ENCODE results near the gene ME1.
"Not testable (repeated sequence)": the region's sequence is repeated elsewhere in the genome, so short reads cannot be mapped to it uniquely, and the experiment has no call there.

The ME1 gene

DNA sequence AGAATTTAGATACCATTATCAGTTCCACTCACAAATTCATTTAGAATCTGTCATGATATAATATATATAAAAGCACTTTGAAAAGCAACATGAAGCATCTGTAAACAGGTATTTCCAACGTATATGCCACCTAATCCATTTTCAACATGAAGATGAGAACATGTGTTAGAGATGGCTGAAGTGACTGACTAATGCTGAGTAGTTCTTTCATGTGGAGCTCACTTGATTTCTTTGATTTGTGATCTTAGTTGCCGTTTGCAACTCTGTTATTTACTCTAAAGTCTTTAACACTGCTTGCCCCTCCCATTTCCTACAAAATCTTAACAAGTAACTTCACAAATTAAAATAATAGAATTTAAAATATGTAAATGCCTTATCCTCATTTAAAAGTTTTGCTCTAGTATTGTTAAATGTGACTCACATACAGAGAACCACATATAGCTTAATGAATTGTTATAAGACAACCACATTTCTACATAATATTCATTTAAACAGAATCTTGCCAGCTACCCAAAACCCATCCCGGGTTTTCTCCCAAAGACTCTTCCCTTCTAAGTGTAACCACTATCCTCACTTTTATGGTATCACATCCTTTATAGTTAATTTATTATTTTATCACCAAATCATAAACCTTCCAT is 78.3 kb downstream of the ME1 start:
- TF ChIP-seq, protein P1, sequence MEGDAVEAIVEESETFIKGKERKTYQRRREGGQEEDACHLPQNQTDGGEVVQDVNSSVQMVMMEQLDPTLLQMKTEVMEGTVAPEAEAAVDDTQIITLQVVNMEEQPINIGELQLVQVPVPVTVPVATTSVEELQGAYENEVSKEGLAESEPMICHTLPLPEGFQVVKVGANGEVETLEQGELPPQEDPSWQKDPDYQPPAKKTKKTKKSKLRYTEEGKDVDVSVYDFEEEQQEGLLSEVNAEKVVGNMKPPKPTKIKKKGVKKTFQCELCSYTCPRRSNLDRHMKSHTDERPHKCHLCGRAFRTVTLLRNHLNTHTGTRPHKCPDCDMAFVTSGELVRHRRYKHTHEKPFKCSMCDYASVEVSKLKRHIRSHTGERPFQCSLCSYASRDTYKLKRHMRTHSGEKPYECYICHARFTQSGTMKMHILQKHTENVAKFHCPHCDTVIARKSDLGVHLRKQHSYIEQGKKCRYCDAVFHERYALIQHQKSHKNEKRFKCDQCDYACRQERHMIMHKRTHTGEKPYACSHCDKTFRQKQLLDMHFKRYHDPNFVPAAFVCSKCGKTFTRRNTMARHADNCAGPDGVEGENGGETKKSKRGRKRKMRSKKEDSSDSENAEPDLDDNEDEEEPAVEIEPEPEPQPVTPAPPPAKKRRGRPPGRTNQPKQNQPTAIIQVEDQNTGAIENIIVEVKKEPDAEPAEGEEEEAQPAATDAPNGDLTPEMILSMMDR (IDR thresholded peaks at IDR 0.05; ENCODE audit: low read depth, low read length) = no peak
- in situ Hi-C loops (cut with HindIII; ENCODE audit: low sequenced_read_pairs) = no loop called here
- DNase-seq (ENCODE audit: low read depth, low spot score) = no peak
- H3K4me3 ChIP-seq (ENCODE audit: low read depth, low read length) = no peak overlapping the region

DNA sequence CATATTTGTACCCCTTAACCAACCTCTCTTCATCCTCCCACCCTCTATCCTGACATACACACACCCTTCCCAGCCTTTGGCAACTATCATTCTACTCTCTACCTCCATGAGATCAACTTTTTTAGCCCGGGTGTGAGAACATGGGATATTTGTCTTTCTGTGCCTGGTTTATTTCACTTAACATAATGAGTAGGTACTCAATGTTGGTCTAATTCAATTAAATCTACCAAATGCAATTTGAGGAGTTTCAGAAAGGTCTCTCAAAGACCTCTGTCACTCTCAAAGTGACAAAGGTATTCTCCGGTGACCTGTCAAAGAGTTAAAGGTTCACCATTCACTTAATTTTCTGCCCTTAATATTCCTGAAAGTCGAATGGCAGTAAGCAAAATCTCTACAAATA is 87.7 kb downstream of the ME1 start:
- TF ChIP-seq, protein P1 (IDR thresholded peaks at IDR 0.05; ENCODE audit: low read depth, low read length) = no peak
- no peak for DNase-seq (ENCODE audit: low read depth, low spot score)
- H3K4me3 ChIP-seq (ENCODE audit: low read depth, low read length) = no peak overlapping the region
- in situ Hi-C loops (cut with HindIII; ENCODE audit: low sequenced_read_pairs) = no loop called here

DNA sequence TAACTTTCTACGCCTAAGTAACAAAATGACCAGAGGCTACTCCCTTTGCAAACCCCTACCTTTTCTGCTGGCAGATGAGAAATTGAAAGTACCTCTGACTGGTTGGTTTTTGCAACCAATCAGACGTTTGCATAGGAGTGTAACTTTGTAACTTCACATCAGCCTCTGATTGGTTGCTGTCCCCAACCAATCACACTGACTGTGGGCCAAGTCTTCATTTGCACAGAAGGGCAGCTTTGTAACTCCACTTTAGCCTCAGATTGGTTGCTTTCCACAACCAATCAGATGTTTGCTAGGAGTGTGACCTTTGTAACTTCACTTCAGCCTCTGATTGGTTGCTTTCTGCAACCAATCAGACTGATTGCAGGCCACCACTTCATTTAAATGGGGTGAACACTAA is 89.1 kb downstream of the ME1 start:
- no peak overlapping the region for H3K4me3 ChIP-seq (ENCODE audit: low read depth, low read length)
- in situ Hi-C loops (cut with HindIII; ENCODE audit: low sequenced_read_pairs) = no loop called here
- TF ChIP-seq, protein P1 (IDR thresholded peaks at IDR 0.05; ENCODE audit: low read depth, low read length) = no peak
- DNase-seq (ENCODE audit: low read depth, low spot score) = no peak

DNA sequence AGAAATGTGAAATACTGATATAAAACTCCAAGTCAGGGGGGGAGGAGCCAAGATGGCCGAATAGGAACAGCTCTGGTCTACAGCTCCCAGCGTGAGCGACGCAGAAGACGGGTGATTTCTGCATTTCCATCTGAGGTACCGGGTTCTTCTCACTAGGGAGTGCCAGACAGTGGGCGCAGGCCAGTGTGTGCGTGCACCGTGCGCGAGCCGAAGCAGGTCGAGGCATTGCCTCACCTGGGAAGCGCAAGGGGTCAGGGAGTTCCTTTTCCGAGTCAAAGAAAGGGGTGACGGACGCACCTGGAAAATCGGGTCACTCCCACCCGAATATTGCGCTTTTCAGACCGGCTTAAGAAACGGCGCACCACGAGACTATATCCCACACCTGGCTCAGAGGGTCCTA is 96.9 kb downstream of the ME1 start:
- DNase-seq (ENCODE audit: low read depth, low spot score); in situ Hi-C loops (cut with HindIII; ENCODE audit: low sequenced_read_pairs); H3K4me3 ChIP-seq (ENCODE audit: low read depth, low read length): not testable (repeated sequence)

DNA sequence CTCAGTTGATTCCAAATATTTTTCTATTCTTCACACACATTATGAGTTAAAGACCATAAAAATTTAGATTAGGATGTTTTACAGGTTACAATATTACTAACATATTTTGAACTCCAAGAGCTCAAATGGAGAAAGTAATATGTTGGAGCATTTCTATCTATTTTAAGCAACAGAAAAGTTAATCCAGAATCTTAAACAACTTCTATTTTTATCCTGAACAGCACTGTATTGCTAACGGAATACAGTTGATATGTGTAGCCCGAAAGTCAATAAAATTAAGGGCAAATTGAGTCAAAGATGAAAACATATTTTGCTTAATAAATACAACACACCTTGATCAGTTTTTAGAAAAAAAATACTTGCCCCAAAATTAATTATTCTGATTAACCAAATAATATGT is 97.4 kb downstream of the ME1 start:
- TF ChIP-seq, protein P1 (IDR thresholded peaks at IDR 0.05; ENCODE audit: low read depth, low read length) = no peak
- no peak for DNase-seq (ENCODE audit: low read depth, low spot score)
- in situ Hi-C loops (cut with HindIII; ENCODE audit: low sequenced_read_pairs) = no loop called here
- H3K4me3 ChIP-seq (ENCODE audit: low read depth, low read length) = no peak overlapping the region

DNA sequence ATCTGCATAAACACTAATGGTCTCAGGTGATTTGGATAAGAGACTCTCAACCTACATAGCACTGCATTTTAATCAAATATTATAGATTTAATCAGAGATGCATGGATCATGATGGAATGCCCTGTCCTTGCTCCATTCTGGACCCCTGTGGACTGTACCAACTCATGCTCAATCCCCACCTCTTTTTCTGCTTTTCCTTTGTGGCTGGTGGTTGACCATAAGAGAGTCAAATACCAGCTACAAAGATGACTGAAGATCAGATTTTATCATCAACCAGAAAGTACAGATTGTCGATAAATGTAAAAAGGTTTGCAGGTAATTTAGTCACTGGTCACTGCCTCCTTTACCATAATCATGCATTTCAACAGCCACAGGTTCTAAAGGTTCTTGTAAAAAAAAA is 116.2 kb downstream of the ME1 start:
- in situ Hi-C loops (cut with HindIII; ENCODE audit: low sequenced_read_pairs) = no loop called here
- TF ChIP-seq, protein P1 (IDR thresholded peaks at IDR 0.05; ENCODE audit: low read depth, low read length) = no peak
- no peak for DNase-seq (ENCODE audit: low read depth, low spot score)

DNA sequence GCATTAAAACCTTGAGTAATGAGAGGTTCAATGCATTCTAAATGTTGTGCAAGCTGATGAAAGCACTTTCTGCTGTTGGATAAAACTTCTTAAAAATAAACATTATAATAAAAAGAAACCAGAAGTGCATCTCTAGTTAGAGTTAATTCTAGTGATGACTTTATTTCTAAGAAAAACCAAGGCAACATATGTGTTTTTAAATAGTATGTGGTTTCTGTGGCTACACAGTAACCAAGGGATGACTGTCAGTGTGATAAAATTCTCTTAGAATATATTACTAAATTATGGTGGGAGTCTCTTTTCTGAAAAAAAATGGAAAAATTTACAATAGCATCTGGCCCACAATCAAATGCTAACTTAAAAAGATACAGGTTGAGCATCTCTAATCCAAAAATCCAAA is 117.0 kb downstream of the ME1 start:
- no peak overlapping the region for H3K4me3 ChIP-seq (ENCODE audit: low read depth, low read length)
- DNase-seq (ENCODE audit: low read depth, low spot score) = no peak
- TF ChIP-seq, protein P1 (IDR thresholded peaks at IDR 0.05; ENCODE audit: low read depth, low read length) = no peak
- in situ Hi-C loops (cut with HindIII; ENCODE audit: low sequenced_read_pairs) = no loop called here

More for the DNA sequence above, 116.2 kb downstream of the ME1 start:
- H3K4me3 ChIP-seq (ENCODE audit: low read depth, low read length) = no peak overlapping the region
